ENCODE results near the gene SLA2. TPM values are rescaled to one million over a fixed set of nuclear protein-coding genes. Genes with fewer than 3 reads are reported as not detected.
"Not testable (repeated sequence)": the region's sequence is repeated elsewhere in the genome, so short reads cannot be mapped to it uniquely, and the experiment has no call there.

Gene SLA2
- total RNA-seq, 2 donors from 2014 or later, result 0.37 to 0.39 TPM

DNA sequence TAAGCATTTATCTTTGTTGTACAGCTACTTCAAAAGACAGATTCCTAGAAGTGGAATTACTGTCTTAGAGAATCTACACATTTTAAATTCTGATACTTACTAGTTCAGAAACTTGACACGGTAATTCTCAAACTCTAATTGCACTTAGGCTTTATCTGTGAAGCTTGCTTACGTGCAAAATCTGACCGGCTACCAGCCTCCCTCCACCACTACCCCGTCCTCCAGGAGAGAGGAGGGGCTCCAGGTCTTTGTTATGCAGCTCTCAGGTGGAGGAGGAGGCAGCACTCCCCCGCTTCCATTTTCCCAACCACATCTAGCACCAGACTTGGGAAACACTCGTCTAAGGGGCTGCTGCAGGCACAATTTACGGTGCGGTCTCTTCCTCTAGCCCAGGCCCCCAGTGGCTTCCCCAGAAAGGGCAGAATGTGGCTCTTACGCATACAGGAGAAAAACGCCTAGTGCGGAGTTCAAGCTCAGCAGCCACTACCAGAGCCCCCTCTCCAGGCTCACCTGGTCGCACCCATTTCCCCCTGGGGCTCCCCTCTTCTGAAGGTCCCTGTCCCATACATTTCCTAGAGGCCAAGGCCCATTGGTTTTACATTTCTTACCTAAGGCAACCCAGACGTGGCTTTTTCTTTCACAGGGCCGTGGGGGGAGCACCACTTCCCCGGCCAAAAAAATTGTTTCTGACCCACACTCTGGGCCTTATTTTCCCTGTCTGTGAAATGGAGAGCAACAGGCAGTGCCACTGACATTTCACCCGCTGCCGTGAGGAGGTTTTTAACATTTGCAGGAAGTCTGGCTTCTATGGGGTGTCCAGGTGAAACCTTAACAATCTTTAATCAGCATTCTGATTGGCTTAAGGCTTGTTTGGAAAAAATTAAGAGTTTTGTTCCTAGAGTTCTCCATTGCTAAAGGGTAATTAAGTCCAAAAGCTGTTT, 74.2 kb downstream of the SLA2 start:
- Histone ChIP-seq H3K4me1 (peaks cover 0 to 33% of the 10 kb centered on the region in 2 donors), H3K27ac (peak overlapping the region; percentile 91 to 94), H3K27me3 (no peaks in the 10 kb centered on the region), H3K4me3 (no peak overlapping the region), H3K36me3 (no peaks in the 10 kb centered on the region), H3K9me3 (no peaks in the 10 kb centered on the region)
- TF ChIP-seq, protein P1, sequence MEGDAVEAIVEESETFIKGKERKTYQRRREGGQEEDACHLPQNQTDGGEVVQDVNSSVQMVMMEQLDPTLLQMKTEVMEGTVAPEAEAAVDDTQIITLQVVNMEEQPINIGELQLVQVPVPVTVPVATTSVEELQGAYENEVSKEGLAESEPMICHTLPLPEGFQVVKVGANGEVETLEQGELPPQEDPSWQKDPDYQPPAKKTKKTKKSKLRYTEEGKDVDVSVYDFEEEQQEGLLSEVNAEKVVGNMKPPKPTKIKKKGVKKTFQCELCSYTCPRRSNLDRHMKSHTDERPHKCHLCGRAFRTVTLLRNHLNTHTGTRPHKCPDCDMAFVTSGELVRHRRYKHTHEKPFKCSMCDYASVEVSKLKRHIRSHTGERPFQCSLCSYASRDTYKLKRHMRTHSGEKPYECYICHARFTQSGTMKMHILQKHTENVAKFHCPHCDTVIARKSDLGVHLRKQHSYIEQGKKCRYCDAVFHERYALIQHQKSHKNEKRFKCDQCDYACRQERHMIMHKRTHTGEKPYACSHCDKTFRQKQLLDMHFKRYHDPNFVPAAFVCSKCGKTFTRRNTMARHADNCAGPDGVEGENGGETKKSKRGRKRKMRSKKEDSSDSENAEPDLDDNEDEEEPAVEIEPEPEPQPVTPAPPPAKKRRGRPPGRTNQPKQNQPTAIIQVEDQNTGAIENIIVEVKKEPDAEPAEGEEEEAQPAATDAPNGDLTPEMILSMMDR (IDR thresholded peaks at IDR 0.05), result no peak
- DNase-seq (ENCODE audit: low spot score), result no peak

GRCh38 chr20:36569847-36570429, 76.1 kb downstream of the SLA2 start:
- no peak overlapping the region for H3K4me3 ChIP-seq
- no peaks in the 10 kb centered on the region for H3K36me3 ChIP-seq
- TF ChIP-seq, protein P1 (IDR thresholded peaks at IDR 0.05), result no peak
- no peaks in the 10 kb centered on the region for H3K27me3 ChIP-seq
- H3K9me3 ChIP-seq, result peaks cover 0 to 8% of the 10 kb centered on the region in 2 donors
- H3K4me1 ChIP-seq, result peaks cover 0 to 19% of the 10 kb centered on the region in 2 donors
- no peak for DNase-seq (ENCODE audit: low spot score)
- no peak overlapping the region for H3K27ac ChIP-seq

DNA sequence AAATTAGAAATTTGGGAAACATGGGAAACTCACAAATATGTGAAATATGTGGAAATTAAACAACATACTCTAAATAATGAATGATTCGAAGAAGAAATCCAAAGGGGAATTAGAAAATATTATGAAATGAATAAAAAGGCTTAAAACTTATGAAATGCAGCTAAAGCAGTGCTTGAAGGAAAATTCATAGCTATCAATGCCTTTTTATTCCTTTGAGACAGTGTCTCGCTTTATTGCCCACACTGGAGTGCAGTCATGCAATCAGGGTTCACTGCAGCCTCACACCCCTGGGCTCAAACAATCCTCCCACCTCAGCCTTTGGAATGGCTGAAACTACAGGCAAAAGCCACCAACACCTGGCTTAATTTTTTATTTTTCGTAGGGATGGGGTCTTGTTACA, 80.5 kb downstream of the SLA2 start:
- TF ChIP-seq, protein P1 (IDR thresholded peaks at IDR 0.05), result no peak
- H3K4me3 ChIP-seq, result no peak overlapping the region
- no peaks in the 10 kb centered on the region for H3K27me3 ChIP-seq
- no peak for DNase-seq (ENCODE audit: low spot score)
- peaks cover 0 to 8% of the 10 kb centered on the region in 2 donors for H3K9me3 ChIP-seq
- H3K4me1 ChIP-seq, result no peaks in the 10 kb centered on the region
- no peaks in the 10 kb centered on the region for H3K36me3 ChIP-seq
- H3K27ac ChIP-seq, result no peak overlapping the region

GRCh38 chr20:36564726-36565121, 81.3 kb downstream of the SLA2 start:
- H3K27me3 ChIP-seq, H3K9me3 ChIP-seq, H3K36me3 ChIP-seq: not testable (repeated sequence)

GRCh38 chr20:36564078-36564725, 81.8 kb downstream of the SLA2 start:
- H3K27ac ChIP-seq; H3K9me3 ChIP-seq; H3K36me3 ChIP-seq; H3K4me3 ChIP-seq; DNase-seq (ENCODE audit: low spot score); H3K4me1 ChIP-seq; H3K27me3 ChIP-seq: not testable (repeated sequence)

More at GRCh38 chr20:36564726-36565121, 81.3 kb downstream of the SLA2 start:
- not testable (repeated sequence) for H3K4me3 ChIP-seq; DNase-seq (ENCODE audit: low spot score); H3K4me1 ChIP-seq; H3K27ac ChIP-seq

- TF ChIP-seq, protein P1 (IDR thresholded peaks at IDR 0.05), result no peak
- H3K4me3 ChIP-seq, result no peak overlapping the region
- peaks cover 0 to 8% of the 10 kb centered on the region in 2 donors for H3K9me3 ChIP-seq
- H3K36me3 ChIP-seq, result no peaks in the 10 kb centered on the region
- no peak overlapping the region for H3K27ac ChIP-seq
- no peak for DNase-seq (ENCODE audit: low spot score)
- no peaks in the 10 kb centered on the region for H3K27me3 ChIP-seq
- H3K4me1 ChIP-seq, result no peaks in the 10 kb centered on the region
Observed at GRCh38 chr20:36563374-36563773, 82.6 kb downstream of the SLA2 start.
